Dendritic cell treated with granulocyte-macrophage colony-stimulating factor and Interleukin-4, amounts not matched to agents 40 ng/mL and 50 ng/mL, for 4 days (primary cell): Measurements from ENCODE around the gene SLC5A11.
"Not testable (repeated sequence)": the region's sequence is repeated elsewhere in the genome, so short reads cannot be mapped to it uniquely, and the experiment has no call there.

ENCODE experiments used
- H3K27ac Mint-ChIP-seq: one replicate; pipeline ENCODE4 v1.8.0; 2022; ENCODE audit warnings: mild to moderate bottlenecking, mixed read lengths
- H3K27me3 Mint-ChIP-seq: one replicate; pipeline ENCODE4 v1.8.0; 2022; ENCODE audit warnings: mild to moderate bottlenecking, mixed read lengths
- H3K36me3 Mint-ChIP-seq: one replicate; pipeline ENCODE4 v1.8.0; 2022; ENCODE audit warnings: low read depth, mixed read lengths
- H3K4me1 Mint-ChIP-seq: one replicate; pipeline ENCODE4 v1.8.0; 2022; ENCODE audit warnings: low read depth, mixed read lengths
- H3K4me3 Mint-ChIP-seq: one replicate; pipeline ENCODE4 v1.8.0; 2022; ENCODE audit warnings: mild to moderate bottlenecking, moderate library complexity, mixed read lengths
- H3K9me3 Mint-ChIP-seq: one replicate; pipeline ENCODE4 v1.8.0; 2022; ENCODE audit warnings: mixed read lengths
- intact Hi-C: fragments of 100-400 bp; cut with micrococcal nuclease; formaldehyde crosslinking; loops from one replicate; pipeline ENCODE4 v1.15.0; 2022

Gene SLC5A11

GRCh38 chr16:24856871-24857270 lies 11.1 kb downstream of the SLC5A11 start:
- H3K27me3 Mint-ChIP-seq, H3K4me3 Mint-ChIP-seq, H3K36me3 Mint-ChIP-seq, H3K27ac Mint-ChIP-seq, H3K9me3 Mint-ChIP-seq, H3K4me1 Mint-ChIP-seq, intact Hi-C loops: not testable (repeated sequence)

GRCh38 chr16:24858219-24859041 lies 12.7 kb downstream of the SLC5A11 start:
- H3K4me3 Mint-ChIP-seq: no peak overlapping the region
- intact Hi-C loops: no loop called here
- no peaks in the 10 kb centered on the region for H3K36me3 Mint-ChIP-seq
- no peaks in the 10 kb centered on the region for H3K4me1 Mint-ChIP-seq
- H3K27me3 Mint-ChIP-seq: no peaks in the 10 kb centered on the region
- H3K27ac Mint-ChIP-seq: no peak overlapping the region
- no peaks in the 10 kb centered on the region for H3K9me3 Mint-ChIP-seq

GRCh38 chr16:24861461-24861860 lies 15.7 kb downstream of the SLC5A11 start:
- peaks cover 13% of the 10 kb centered on the region for H3K9me3 Mint-ChIP-seq
- intact Hi-C loops: no loop called here
- no peaks in the 10 kb centered on the region for H3K4me1 Mint-ChIP-seq
- H3K27me3 Mint-ChIP-seq: peaks cover 3% of the 10 kb centered on the region
- H3K36me3 Mint-ChIP-seq: no peaks in the 10 kb centered on the region
- no peak overlapping the region for H3K4me3 Mint-ChIP-seq
- no peak overlapping the region for H3K27ac Mint-ChIP-seq

- H3K27me3 Mint-ChIP-seq: peaks cover 6% of the 10 kb centered on the region
- no peaks in the 10 kb centered on the region for H3K36me3 Mint-ChIP-seq
- no peak overlapping the region for H3K4me3 Mint-ChIP-seq
- H3K27ac Mint-ChIP-seq: no peak overlapping the region
- intact Hi-C loops: no loop called here
- H3K9me3 Mint-ChIP-seq: peaks cover 13% of the 10 kb centered on the region
- no peaks in the 10 kb centered on the region for H3K4me1 Mint-ChIP-seq
Observed at GRCh38 chr16:24863582-24864437, 18.0 kb downstream of the SLC5A11 start.

DNA sequence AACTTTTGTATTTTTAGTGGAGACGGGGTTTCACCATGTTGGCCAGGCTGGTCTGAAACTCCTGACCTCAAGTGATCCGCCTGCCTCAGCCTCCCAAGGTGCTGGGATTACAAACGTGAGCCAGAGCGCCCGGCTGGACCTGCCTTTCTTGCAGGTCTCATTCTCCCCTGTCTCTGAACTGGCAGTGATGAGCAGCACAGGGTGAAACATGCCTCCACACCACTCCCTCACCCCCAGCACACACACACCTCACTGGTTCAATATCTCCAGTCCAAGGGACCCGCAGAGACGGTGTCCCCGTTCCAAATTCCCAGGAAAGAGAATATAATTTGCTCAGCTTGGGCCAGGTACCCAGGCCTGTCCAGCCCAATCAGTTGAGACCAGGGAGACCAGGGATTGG lies 23.3 kb downstream of the SLC5A11 start:
- Mint-ChIP-seq H3K4me1 (no peaks in the 10 kb centered on the region), H3K27me3 (peaks cover 6% of the 10 kb centered on the region), H3K27ac (no peak overlapping the region), H3K36me3 (no peaks in the 10 kb centered on the region), H3K9me3 (peaks cover 8% of the 10 kb centered on the region), H3K4me3 (no peak overlapping the region)
- intact Hi-C loops: no loop called here

DNA sequence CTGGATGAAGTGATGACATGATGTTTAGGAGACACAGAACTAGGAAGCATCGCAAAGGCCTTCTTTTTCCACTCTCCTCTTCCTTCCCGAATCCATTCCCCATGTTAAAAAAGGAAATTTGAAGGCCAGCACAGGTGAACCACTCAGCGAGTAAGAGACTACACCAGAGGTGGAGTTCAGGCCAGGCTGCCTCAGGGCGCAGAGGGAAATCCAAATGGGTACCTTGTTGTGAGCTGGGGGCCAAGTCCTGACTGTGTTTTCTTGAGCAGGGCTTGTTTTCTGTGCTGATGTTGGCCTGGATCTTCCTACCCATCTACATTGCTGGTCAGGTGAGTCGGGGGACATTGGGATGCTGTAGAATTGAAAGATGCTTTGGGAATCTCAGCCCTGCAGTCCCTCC lies 26.1 kb downstream of the SLC5A11 start:
- no peaks in the 10 kb centered on the region for H3K9me3 Mint-ChIP-seq
- H3K27me3 Mint-ChIP-seq: peaks cover 2% of the 10 kb centered on the region
- H3K36me3 Mint-ChIP-seq: no peaks in the 10 kb centered on the region
- intact Hi-C loops: no loop called here
- no peak overlapping the region for H3K27ac Mint-ChIP-seq
- H3K4me1 Mint-ChIP-seq: peaks cover 5% of the 10 kb centered on the region
- H3K4me3 Mint-ChIP-seq: no peak overlapping the region

- H3K27me3 Mint-ChIP-seq: peaks cover 2% of the 10 kb centered on the region
- peaks cover 5% of the 10 kb centered on the region for H3K4me1 Mint-ChIP-seq
- H3K36me3 Mint-ChIP-seq: no peaks in the 10 kb centered on the region
- intact Hi-C loops: no loop called here
- H3K4me3 Mint-ChIP-seq: no peak overlapping the region
- H3K27ac Mint-ChIP-seq: no peak overlapping the region
- H3K9me3 Mint-ChIP-seq: no peaks in the 10 kb centered on the region
Observed at GRCh38 chr16:24873028-24873427, 27.3 kb downstream of the SLC5A11 start.

DNA sequence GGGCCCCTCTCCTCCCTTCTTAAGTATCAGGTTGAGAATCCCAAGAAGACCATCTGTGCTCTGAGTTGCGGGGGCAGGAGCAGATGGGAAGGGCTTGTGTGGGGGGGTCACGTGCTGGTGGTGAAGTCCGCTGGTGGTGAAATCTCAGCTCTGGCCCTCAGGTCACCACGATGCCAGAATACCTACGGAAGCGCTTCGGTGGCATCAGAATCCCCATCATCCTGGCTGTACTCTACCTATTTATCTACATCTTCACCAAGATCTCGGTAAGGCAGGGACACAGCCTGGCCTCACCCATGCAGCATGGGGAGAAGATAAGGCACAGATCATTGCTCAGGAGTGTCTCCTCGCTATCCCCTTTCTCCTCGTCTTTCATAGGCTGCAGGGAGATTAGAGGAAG lies 29.7 kb downstream of the SLC5A11 start:
- Mint-ChIP-seq H3K27ac (no peak overlapping the region), H3K36me3 (no peaks in the 10 kb centered on the region), H3K9me3 (peaks cover 9% of the 10 kb centered on the region), H3K4me1 (peaks cover 5% of the 10 kb centered on the region), H3K27me3 (no peaks in the 10 kb centered on the region), H3K4me3 (no peak overlapping the region)
- intact Hi-C loops: no loop called here

GRCh38 chr16:24876231-24876630 lies 30.5 kb downstream of the SLC5A11 start:
- H3K9me3 Mint-ChIP-seq: peaks cover 14% of the 10 kb centered on the region
- no peak overlapping the region for H3K27ac Mint-ChIP-seq
- intact Hi-C loops: no loop called here
- H3K27me3 Mint-ChIP-seq: no peaks in the 10 kb centered on the region
- H3K4me3 Mint-ChIP-seq: no peak overlapping the region
- H3K36me3 Mint-ChIP-seq: no peaks in the 10 kb centered on the region
- peaks cover 5% of the 10 kb centered on the region for H3K4me1 Mint-ChIP-seq

- H3K9me3 Mint-ChIP-seq: peaks cover 14% of the 10 kb centered on the region
- H3K27me3 Mint-ChIP-seq: no peaks in the 10 kb centered on the region
- no peak overlapping the region for H3K27ac Mint-ChIP-seq
- intact Hi-C loops: no loop called here
- peaks cover 5% of the 10 kb centered on the region for H3K4me1 Mint-ChIP-seq
- H3K36me3 Mint-ChIP-seq: no peaks in the 10 kb centered on the region
- no peak overlapping the region for H3K4me3 Mint-ChIP-seq
Observed at GRCh38 chr16:24879684-24880083, 33.9 kb downstream of the SLC5A11 start.

DNA sequence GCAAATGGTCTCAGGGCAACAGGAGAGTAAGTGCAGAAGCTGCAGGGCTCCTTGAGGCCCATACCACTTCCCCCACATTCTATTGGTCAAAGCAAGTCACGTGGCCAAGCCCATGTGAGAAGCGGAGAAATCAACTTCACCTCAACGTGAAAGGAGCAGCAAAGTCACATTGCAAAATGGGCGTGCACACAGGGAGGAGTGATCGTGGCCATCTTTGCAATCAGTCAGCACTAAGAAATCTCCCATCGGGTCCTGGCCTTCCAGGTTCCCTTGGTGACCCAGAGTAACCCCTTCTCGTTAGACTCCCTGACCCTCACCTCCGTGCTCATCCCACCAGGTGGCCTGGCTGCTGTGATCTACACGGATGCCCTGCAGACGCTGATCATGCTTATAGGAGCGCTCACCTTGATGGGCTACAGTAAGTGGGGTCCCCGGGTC lies 38.0 kb downstream of the SLC5A11 start:
- H3K36me3 Mint-ChIP-seq: no peaks in the 10 kb centered on the region
- intact Hi-C loops: no loop called here

DNA sequence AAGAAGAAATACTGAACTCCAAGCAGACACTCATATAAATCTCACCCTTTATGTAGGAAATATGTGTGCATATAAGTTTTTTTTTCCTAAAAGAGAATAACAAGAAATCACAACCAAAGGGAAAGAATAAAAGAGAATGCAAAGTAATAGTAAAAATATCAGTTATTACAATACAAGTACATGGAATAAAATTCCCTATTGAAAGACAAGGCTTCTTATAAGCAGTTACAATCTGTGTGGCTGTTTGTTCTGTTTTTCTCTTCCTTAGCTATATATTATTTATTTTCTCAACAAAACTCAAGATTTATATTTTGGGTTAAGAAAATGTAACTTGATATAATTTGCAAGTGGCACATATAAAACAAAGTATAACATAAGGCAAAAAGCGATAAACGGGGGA lies 41.7 kb downstream of the SLC5A11 start:
- intact Hi-C loops: no loop called here
- H3K36me3 Mint-ChIP-seq: no peaks in the 10 kb centered on the region
- no peak overlapping the region for H3K4me3 Mint-ChIP-seq
- H3K27me3 Mint-ChIP-seq: peaks cover 10% of the 10 kb centered on the region
- no peak overlapping the region for H3K27ac Mint-ChIP-seq
- H3K9me3 Mint-ChIP-seq: no peaks in the 10 kb centered on the region
- H3K4me1 Mint-ChIP-seq: no peaks in the 10 kb centered on the region

More for the DNA sequence above, 38.0 kb downstream of the SLC5A11 start:
- H3K4me3 Mint-ChIP-seq: no peak overlapping the region
- no peaks in the 10 kb centered on the region for H3K4me1 Mint-ChIP-seq
- peaks cover 14% of the 10 kb centered on the region for H3K9me3 Mint-ChIP-seq
- H3K27ac Mint-ChIP-seq: no peak overlapping the region
- peaks cover 3% of the 10 kb centered on the region for H3K27me3 Mint-ChIP-seq

DNA sequence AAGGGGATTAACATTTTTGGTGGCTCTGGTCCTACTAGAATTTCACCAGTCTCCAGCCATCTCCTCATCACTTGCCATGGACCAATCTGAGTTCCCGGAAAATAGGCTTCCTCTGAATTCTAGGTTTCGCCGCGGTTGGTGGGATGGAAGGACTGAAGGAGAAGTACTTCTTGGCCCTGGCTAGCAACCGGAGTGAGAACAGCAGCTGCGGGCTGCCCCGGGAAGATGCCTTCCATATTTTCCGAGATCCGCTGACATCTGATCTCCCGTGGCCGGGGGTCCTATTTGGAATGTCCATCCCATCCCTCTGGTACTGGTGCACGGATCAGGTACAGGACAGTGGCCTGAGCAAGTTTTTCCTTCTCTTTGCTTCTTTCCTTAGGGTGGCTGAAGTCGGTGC lies 45.0 kb downstream of the SLC5A11 start:
- Mint-ChIP-seq H3K9me3 (no peaks in the 10 kb centered on the region), H3K27me3 (peaks cover 20% of the 10 kb centered on the region), H3K36me3 (no peaks in the 10 kb centered on the region), H3K4me3 (no peak overlapping the region), H3K4me1 (no peaks in the 10 kb centered on the region), H3K27ac (no peak overlapping the region)
- intact Hi-C loops: no loop called here

DNA sequence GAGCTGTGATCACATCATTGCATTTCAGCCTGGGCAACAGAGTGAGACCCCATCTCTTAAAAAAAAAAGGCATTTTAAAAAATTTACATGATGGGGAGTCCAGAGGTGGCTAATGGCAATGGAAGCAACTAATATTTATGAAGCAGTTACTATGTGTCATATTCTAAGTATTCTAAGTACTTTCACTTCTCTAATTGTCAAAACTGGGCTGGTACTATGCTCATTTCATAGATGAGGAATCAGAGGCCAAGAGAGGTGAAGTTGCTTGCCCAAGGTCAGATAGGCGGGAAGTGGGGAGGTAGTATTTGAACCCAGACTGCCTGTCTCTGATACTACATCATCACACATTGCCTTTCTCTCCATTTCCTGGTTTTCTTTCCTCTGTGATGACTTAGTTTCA lies 50.7 kb downstream of the SLC5A11 start:
- no peaks in the 10 kb centered on the region for H3K36me3 Mint-ChIP-seq
- no peak overlapping the region for H3K4me3 Mint-ChIP-seq
- intact Hi-C loops: no loop called here
- H3K27ac Mint-ChIP-seq: no peak overlapping the region
- H3K27me3 Mint-ChIP-seq: peaks cover 10% of the 10 kb centered on the region
- no peaks in the 10 kb centered on the region for H3K9me3 Mint-ChIP-seq
- H3K4me1 Mint-ChIP-seq: no peaks in the 10 kb centered on the region
